D721Med (cell line): ENCODE data around the gene TBL1X.

Experiments
- DNase-seq: peaks from one replicate; pipeline ENCODE4 v3.0.0; 2011; ENCODE audit warnings: low spot score; ENCODE audit not compliant: insufficient read length
- FAIRE-seq: peaks from 2 replicates; lab custom pipeline; 2011; peaks lifted over from hg19 to GRCh38; lab: Jason Lieb, UNC
- CTCF ChIP-seq: IDR thresholded peaks from 2 replicates; pipeline ENCODE4 v1.5.1; 2012; ENCODE audit warnings: mild to moderate bottlenecking, control low read depth; ENCODE audit not compliant: insufficient read depth; ENCODE audit errors: missing control alignments

TBL1X gene

GRCh38 chrX:9789555-9789954 is 324.7 kb downstream of the TBL1X start:
- DNase-seq, result no peak

More at GRCh38 chrX:9789555-9789954, 324.7 kb downstream of the TBL1X start:
- TF ChIP-seq CTCF, result no peak
- FAIRE-seq, result no peak
